Right lobe of liver (tissue), 4 donors: Measurements from ENCODE around the gene PEA15.

Experiments
- POLR2A ChIP-seq: fragments of 450-650 bp; IDR thresholded peaks from one replicate; pipeline ENCODE4 v1.6.1; 2017; ENCODE audit warnings: antibody characterized with exemption, mild to moderate bottlenecking
- TF ChIP-seq, protein P1 (sequence below), 4 donors: fragments of 200-600 bp in 3 of 4; fragments of 450-650 bp in 1 of 4; IDR thresholded peaks; one replicate each; pipeline versions ENCODE4 v1.5.1 to v1.8.0; 2016 to 2022; ENCODE audit warnings: antibody characterized with exemption in 4 of 4, mild to moderate bottlenecking in 2 of 4
- donor health status: DM: no; HTN: no; CAD: no.
- donor health status: DM: no; HTN: no; CAD: no.
- donor health status: DM: no; HTN: yes; CAD: no.

DNA sequence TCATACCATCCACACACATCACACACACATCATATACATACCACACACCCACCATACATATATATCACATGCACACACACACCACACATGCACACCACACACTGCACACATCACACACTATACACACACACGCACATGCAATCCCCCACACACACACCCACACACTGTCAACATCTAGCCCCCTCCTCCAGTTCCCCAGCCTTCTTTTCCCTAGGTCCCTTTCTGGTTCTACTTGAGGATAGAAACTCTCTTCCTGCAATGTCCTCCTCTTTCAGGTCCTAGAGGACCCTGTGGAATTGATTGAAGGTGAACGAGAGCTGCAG is 10.5 kb upstream of the PEA15 start:
- TF ChIP-seq, protein P1, sequence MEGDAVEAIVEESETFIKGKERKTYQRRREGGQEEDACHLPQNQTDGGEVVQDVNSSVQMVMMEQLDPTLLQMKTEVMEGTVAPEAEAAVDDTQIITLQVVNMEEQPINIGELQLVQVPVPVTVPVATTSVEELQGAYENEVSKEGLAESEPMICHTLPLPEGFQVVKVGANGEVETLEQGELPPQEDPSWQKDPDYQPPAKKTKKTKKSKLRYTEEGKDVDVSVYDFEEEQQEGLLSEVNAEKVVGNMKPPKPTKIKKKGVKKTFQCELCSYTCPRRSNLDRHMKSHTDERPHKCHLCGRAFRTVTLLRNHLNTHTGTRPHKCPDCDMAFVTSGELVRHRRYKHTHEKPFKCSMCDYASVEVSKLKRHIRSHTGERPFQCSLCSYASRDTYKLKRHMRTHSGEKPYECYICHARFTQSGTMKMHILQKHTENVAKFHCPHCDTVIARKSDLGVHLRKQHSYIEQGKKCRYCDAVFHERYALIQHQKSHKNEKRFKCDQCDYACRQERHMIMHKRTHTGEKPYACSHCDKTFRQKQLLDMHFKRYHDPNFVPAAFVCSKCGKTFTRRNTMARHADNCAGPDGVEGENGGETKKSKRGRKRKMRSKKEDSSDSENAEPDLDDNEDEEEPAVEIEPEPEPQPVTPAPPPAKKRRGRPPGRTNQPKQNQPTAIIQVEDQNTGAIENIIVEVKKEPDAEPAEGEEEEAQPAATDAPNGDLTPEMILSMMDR (IDR thresholded peaks at IDR 0.05): no peak
- no peak for TF ChIP-seq POLR2A
